Measurements from ENCODE around the gene ZBTB7C.

Gene ZBTB7C

DNA sequence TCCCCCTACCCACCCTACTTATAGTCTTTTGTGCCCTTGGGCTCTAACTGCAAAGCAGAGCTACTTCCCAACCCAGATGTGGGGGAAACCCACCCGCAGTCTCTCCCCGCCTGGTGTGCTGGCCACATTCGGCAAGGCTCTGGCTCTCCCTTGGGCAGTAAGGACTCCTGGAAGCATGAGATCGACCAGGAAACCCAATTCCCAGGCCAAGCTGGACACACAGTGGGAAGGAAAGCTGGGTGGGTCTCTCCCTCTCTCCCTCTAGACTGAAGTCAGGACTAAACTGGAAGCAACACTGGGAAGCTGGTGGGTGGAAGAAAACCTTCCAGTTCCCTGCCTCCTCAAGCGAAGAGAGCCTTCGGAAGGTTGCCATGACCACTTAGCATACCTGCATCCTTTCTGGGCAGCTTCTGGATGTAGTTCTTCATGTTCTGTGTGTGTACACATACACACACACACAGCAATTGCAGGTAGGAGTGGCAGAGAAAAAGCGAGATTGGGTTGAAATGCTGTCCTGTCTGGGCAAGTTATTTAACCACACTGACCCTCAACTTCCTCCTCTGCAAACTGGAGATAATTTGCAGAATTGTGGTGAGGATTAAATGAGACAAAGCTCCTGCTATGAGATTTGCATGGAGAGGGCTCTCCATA is 33.9 kb downstream of the ZBTB7C start:
- DNase-seq (ENCODE audit: low read depth), result no peak
- no peak for TF ChIP-seq CTCF (IDR thresholded peaks at IDR 0.05; ENCODE audit: low read length, missing control alignments)
- no peak overlapping the region for H3K4me3 ChIP-seq (replicated peaks; ENCODE audit: low read depth, low read length)

DNA sequence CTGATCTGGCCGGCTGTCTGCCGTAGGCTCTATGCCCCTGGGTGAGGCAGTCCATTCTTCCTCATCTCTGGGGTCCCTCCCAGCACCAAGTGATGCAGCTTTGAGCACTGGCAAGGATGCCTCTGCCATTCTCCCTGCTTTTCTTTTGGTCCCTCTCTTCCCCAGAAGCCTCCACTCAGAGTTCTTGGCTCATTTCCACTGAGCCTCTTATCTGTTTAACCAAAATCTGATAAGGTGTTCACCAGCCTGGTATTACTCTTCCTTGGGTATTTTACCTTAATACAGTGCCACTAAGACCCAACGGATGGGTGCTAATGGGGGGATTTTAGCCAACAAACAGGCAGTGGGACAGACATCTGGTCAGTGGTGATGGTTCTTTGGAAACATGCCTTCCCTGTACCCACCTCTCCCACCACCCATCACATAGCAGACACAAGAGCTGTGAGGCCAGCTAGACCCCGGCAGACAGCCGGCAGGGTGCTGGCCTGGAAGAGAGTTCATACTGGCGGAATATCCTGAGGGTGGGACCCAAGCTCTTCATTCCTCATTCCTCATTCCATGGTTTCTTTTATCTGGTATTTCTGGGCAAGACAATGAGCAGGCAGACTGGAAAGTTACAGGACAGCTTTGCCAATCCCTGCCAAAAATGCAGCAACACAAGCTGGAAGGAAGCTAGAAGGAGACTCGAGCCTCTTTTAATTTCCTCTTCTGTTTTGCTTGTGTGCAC is 34.6 kb downstream of the ZBTB7C start:
- no peak for TF ChIP-seq CTCF (IDR thresholded peaks at IDR 0.05; ENCODE audit: low read length, missing control alignments)

GRCh38 chr18:48371854-48372602 is 37.2 kb downstream of the ZBTB7C start:
- TF ChIP-seq CTCF (IDR thresholded peaks at IDR 0.05; ENCODE audit: low read length, missing control alignments), result no peak

More for the DNA sequence above, 34.6 kb downstream of the ZBTB7C start:
- H3K4me3 ChIP-seq (replicated peaks; ENCODE audit: low read depth, low read length), result no peak overlapping the region
- peak; percentile 3 for DNase-seq (ENCODE audit: low read depth)

GRCh38 chr18:48367557-48367956 is 41.6 kb downstream of the ZBTB7C start:
- no peak for TF ChIP-seq CTCF (IDR thresholded peaks at IDR 0.05; ENCODE audit: low read length, missing control alignments)
- H3K4me3 ChIP-seq (replicated peaks; ENCODE audit: low read depth, low read length), result no peak overlapping the region
- DNase-seq (ENCODE audit: low read depth), result no peak

More at GRCh38 chr18:48371854-48372602, 37.2 kb downstream of the ZBTB7C start:
- H3K4me3 ChIP-seq (replicated peaks; ENCODE audit: low read depth, low read length), result no peak overlapping the region
- no peak for DNase-seq (ENCODE audit: low read depth)

DNA sequence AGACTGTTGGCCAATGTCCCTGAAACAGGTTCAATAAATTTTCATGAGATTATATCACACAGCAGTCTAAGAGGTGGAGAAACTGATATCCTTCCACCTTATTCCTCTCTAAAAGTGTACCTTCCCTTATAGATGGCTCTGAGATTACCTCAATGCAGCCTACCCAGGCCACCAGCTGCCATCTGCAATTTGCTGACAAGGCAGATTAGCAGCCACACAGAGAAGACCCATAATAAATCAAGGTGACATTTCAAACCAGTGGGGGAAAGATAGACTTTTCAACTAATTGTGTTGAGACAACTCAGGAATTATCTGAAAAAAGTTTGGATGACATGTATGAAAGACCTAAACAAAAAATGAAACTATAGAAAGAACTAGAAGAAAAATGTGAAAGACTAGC is 43.2 kb downstream of the ZBTB7C start:
- TF ChIP-seq CTCF (IDR thresholded peaks at IDR 0.05; ENCODE audit: low read length, missing control alignments), result no peak
- DNase-seq (ENCODE audit: low read depth), result no peak
- no peak overlapping the region for H3K4me3 ChIP-seq (replicated peaks; ENCODE audit: low read depth, low read length)

GRCh38 chr18:48364146-48364545 is 45.0 kb downstream of the ZBTB7C start:
- TF ChIP-seq CTCF (IDR thresholded peaks at IDR 0.05; ENCODE audit: low read length, missing control alignments), result no peak
- H3K4me3 ChIP-seq (replicated peaks; ENCODE audit: low read depth, low read length), result no peak overlapping the region
- no peak for DNase-seq (ENCODE audit: low read depth)

Measured in fibroblast of pulmonary artery (primary cell).